ENCODE data around the gene GRM7.

GRM7 gene

GRCh38 chr3:7766530-7766929, 905.6 kb downstream of the GRM7 start:
- in situ Hi-C loops (cut with MboI; ENCODE audit: low sequenced_read_pairs, unreplicated experiment): no loop called here
- DNase-seq (ENCODE audit: low spot score): no peak

DNA sequence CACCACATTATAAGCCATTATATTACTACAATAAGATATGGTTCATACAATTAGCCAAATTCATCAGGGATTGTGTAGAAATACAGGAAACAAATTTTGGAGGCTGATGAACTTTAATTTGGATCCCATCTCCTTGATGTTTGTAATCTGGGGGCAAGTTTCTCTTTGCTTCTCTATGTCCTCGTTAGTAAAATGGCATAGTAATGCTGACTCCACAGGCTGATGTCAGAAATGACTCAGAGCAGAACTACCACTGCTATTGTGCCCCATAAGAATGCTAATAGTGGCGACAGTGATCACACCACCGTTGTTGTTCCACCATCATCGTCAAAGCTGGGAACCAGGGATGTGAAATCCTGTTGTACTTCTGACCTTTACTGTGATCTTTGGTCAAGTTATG, 918.4 kb downstream of the GRM7 start:
- in situ Hi-C loops (cut with MboI; ENCODE audit: low sequenced_read_pairs, unreplicated experiment): no loop called here
- TF ChIP-seq CTCF (IDR thresholded peaks at IDR 0.05; ENCODE audit: borderline replicate concordance, control extremely low read depth, extremely low read depth, insufficient read depth, missing control alignments): no peak
- DNase-seq (ENCODE audit: low spot score): no peak

More at GRCh38 chr3:7766530-7766929, 905.6 kb downstream of the GRM7 start:
- TF ChIP-seq CTCF (IDR thresholded peaks at IDR 0.05; ENCODE audit: borderline replicate concordance, control extremely low read depth, extremely low read depth, insufficient read depth, missing control alignments): no peak

DNA sequence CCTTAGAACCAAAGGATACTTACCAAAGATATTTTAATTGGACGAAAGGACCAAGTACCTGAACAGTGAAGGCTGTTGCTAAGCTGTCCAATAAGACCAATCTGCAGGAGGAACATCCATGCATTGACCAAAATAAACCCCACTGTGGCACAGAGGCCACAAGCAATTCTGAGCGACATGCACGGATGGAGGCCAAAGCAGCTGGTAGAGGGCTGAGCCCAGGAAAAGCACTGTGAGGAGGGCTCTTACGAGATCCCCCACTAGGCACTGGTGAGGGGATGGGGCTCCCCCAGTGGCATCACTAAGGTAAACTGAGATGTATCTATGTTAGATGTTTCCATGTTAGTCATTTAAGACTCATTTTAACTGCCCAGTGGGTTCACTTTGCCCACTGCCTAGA, 920.5 kb downstream of the GRM7 start:
- in situ Hi-C loops (cut with MboI; ENCODE audit: low sequenced_read_pairs, unreplicated experiment): no loop called here
- DNase-seq (ENCODE audit: low spot score): no peak
- no peak for TF ChIP-seq CTCF (IDR thresholded peaks at IDR 0.05; ENCODE audit: borderline replicate concordance, control extremely low read depth, extremely low read depth, insufficient read depth, missing control alignments)

DNA sequence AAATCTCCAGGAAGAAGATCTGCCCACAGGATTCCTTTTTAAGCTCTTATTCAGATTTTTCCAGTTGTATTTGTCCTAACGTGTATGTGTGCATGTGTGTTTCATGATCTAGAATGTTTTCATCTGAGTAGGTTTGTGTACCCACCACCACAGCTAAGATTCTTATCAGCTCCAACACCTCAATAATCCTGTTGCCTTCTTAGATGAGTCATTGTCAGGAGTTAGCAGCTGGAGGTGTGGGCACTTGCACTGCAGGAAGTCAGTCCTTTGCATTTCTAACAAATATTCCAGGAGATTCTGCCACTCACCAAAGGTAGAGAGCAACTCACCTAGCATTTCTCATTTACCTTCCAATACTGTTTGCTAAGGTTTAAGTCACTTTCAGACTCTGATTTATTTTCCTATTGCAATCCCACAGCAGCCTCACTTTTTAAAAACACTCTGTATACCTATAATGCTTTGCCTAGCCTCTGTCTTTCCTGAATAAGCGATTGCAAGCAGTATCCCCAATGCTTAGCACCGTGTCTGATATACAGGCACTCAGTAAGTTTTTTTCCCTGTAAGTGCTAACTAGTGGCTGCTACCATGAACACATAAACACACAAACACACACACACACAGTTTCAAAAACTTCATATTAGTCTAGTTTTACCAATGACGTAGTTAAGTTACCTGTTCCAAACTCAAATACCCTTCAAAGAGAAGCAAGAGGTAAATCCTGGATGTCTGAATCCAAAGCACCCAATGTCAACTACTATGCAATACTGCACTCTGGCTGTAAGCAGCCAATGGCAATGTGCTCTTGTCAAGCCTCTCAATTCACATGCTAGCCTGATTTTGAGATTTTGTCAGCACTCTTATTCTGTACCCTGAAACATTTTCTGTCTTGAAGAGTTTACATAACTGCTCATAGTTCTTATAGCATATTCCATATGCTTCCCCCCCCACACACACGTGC, 927.2 kb downstream of the GRM7 start:
- in situ Hi-C loops (cut with MboI; ENCODE audit: low sequenced_read_pairs, unreplicated experiment): no loop called here
- no peak for DNase-seq (ENCODE audit: low spot score)

GRCh38 chr3:7788881-7789280, 928.0 kb downstream of the GRM7 start:
- TF ChIP-seq CTCF (IDR thresholded peaks at IDR 0.05; ENCODE audit: borderline replicate concordance, control extremely low read depth, extremely low read depth, insufficient read depth, missing control alignments): no peak
- in situ Hi-C loops (cut with MboI; ENCODE audit: low sequenced_read_pairs, unreplicated experiment): no loop called here

More for the DNA sequence above, 927.2 kb downstream of the GRM7 start:
- TF ChIP-seq CTCF (IDR thresholded peaks at IDR 0.05; ENCODE audit: borderline replicate concordance, control extremely low read depth, extremely low read depth, insufficient read depth, missing control alignments): no peak

DNA sequence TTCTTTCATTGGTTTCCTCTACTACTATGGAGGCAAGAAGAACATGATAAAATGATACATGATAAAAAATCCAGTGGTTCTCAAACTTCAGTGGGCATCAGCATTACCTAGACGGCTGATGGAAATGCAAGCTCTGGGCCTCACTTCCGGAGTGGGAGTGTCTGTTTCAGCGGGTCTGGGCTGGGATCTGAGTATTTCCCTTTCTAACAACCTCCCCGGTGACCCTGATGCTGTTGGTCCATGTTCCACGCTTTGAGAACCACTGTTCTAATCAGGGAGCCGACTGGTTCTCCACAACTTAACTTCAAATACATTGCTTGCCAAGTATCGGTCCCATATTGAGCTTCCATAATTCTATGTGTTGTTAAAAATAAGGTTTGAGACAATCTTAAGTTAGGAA, 928.4 kb downstream of the GRM7 start:
- no peak for DNase-seq (ENCODE audit: low spot score)
- TF ChIP-seq CTCF (IDR thresholded peaks at IDR 0.05; ENCODE audit: borderline replicate concordance, control extremely low read depth, extremely low read depth, insufficient read depth, missing control alignments): no peak
- in situ Hi-C loops (cut with MboI; ENCODE audit: low sequenced_read_pairs, unreplicated experiment): no loop called here

More at GRCh38 chr3:7788881-7789280, 928.0 kb downstream of the GRM7 start:
- no peak for DNase-seq (ENCODE audit: low spot score)
